GM21825 (cell line): ENCODE measurements around the gene PGM2L1.
"Not testable (repeated sequence)": the region's sequence is repeated elsewhere in the genome, so short reads cannot be mapped to it uniquely, and the experiment has no call there.

ENCODE experiments used
- ATAC-seq: cut with Tn5 transposase; IDR thresholded peaks from one replicate; pipeline ENCODE4 v1.9.1; 2021; ENCODE audit warnings: mild to moderate bottlenecking, moderate library complexity; ENCODE audit not compliant: unreplicated experiment

Gene PGM2L1

DNA sequence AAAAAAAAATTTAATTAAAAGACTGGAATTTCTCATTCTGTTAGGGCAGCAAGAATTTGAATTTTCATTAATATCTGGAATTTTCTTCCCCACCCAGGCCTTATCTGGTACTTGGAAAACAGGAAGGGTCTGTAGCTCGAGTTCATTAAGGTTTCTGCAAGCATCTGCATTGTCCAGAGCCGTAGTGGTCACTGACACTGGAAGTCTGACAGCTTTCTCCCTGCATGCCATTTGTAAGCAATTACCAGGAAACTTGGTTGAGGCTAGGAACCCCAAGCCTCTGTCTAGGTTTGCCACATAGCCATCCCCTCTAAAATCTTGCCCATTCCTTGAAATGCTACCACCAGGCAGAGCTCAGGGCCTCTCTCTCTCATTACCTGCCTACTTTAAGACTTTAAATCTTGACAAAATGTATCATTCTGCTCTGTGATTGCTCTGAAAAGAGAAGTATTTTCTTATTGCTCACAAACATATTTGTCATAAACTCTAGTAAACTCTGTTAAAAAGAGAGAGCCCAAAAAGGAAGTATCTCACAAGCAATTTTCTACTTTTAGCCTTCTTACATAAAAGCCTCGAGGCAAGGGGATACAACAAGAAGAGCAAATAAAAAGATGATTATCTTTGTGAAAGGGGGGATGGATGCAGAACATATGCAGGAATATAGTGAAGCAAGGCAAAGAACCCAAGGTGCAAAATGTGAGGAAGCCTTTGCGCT, 5.5 kb upstream of the PGM2L1 start:
- no peak for ATAC-seq

DNA sequence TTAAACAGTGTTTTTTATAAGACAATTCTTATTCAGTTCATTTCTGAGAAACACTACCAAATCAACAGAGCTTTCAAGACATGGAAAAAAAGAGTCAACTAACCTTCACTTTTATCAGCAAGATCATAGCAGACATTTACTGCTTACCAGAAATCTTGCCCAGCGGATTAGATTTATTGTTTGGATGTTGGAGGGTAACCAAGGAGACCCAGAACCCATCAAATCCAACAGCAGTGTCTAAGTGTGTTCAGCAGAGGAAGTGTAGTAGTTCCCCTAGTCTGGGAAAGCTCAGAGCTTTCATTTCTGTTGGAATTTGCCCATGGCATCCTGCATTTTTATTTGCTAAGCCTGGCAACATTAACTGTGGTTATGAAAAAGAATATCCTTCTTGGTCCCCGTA, 2.4 kb upstream of the PGM2L1 start:
- ATAC-seq: no peak

DNA sequence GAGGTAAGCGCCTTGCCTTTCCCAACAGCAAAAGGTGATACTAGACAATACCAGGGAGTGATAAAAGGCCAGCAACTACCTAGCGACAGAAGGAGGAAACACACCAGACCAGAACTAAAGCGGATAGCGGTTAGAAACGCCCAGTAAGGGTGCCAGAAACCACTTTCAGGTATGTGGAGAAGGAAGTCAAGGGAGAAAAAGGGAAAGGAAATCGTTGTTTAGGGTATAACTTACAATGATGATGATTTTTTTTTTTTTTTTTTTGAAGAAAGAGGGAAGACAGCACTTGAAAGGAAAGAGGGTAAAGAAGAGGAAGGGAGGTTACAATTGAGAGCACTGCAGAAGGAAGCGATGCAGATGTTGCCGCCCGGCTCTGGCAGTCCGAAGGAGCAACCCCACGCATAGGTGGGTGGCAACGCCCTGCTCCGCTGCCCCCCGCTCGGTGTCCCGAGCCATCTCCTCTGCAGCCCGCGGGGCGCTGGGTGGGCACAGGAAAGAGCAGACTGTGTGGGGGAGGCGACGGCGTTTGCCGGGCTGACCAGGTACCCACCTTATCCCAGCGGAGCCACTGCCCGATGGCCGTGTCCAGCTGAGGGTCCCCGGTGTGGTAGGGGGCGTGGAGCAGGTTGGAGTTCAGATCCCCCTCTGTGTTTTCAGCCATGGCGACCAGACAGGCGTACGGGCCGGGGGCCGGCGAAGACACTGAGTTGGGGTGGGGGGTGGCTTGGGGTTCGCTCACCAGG, 561 bp downstream of the PGM2L1 start:
- no peak for ATAC-seq

DNA sequence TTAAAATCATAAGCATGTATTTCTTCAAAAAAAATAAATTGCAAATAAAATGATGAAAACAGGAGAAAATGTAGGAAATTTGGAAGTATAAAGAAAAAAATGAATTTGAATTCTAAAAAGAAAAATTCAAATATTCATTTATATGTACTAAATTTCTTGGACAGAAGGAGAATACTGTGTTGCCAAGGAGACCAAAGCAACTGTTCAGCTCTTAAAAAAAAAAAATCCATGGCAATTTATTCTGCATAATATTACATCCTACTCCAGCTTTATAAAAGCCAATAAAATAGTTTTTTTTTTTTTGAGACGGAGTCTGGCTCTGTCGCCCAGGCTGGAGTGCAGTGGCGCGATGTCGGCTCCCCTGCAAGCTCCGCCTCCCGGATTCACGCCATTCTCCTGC, 6.0 kb downstream of the PGM2L1 start:
- ATAC-seq: no peak

DNA sequence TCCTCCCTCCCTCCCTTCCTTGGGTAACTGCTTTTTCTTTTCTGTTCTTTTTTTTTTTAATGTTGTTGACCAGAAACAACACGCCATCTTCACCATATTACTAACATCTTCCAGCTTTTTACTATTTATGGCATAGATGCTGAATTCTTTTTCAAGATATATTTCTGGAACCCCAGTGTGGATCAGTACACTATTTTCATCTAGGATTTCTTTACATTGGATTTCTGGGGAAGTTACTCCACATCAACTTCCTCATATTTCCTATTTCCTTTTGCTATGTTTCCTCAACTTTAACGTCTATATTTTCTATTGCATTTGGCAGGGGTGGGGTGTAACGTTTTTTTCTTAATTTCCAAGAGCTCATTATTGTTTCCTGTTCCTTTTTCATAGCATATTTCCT, 7.0 kb downstream of the PGM2L1 start:
- no peak for ATAC-seq

DNA sequence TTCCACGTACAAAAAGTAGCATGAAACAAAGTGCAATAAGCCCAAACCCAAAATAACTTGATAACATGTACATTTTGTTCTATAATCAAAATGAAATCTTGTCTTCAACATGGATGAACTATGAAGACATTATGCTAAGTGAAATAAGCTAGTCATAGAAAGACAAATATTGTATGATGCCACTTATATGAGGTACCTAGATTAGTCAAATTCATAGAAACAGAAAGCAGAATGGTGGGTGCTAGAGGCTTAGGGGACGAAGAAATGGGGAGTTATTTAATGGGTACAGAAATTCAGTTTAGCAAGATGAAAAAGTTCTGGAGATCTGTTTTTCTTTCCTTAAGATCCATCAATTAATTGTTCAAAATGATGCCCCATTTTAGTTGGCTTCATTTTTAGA, 7.5 kb downstream of the PGM2L1 start:
- no peak for ATAC-seq

DNA sequence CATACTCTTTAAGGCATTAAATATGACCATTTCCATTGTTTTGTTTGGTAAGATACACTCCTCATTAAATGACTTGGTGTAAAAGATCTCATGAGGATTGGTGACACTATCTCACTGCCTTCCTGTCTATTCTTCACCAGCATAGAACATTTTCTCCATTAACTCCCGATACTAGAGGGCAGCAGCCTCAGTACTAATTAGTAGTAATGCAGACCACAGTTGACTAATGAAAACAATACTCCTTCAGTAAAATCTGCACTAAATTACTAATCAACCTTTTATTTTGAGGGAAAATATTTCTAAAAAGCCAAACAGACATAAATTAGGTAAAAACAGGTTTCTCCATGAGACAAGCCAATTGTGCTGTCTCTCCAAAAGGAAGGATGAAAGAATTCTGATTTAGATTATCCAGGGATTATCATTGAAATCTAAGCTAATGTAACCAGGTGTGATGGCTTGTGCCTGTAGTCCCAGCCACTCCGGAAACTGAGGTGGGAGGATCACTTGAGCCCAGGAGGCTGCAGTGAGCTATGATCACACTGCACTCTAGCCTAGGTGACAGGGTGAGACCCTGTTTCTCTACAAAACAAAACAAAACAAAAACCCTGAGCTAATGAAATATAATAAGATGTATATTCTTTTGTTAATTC, 9.4 kb downstream of the PGM2L1 start:
- ATAC-seq: no peak

DNA sequence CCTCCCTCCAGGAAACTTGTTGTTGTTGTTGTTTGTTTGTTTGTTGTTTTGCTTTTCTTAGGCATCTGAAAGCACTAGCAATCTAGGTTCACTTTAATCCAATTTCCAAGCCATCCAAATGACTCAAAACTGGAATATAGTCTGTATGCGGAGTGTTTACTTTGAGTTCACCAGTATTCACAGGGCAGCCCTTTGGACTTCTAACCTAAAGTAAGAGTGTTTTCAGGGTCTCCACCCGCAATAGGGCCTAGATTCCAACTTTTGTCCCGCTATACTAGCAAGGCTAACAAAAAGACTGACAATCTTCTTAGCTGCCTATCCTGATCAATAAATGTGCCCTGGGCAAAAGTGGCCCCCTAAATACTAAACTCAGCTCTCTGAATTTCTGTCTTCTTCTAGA, 13.6 kb downstream of the PGM2L1 start:
- ATAC-seq: no peak

DNA sequence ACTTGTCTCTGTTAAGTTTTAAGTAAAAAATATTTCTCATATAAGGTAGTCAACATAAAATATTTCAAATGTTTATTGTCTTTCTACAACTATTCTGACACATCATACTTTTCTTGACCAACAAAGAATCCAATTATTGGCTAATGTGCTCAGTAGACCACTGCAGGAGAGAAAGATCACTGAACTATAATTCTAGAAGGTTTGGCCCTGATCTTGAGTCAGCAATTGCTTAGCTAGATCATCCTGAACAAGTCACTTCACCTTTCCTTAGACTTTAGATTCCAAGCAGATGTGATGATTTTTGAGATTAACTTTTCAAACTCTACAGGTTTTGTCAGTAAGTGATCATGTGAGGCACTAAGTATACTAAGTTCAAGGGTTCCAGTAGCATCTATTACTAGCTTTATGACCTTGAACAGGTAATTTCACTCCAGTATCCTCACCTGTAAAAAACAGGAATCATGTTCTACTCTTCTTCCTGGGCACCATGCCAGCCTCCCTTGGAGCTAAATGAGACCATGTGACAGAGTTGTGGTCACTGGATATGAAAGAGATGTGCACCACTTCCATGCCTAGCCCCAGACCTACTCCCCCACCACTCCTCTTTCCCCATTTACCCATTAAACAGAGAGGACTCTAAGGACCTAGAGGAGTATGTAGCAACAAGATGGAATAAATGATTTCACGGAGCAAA, 17.3 kb downstream of the PGM2L1 start:
- no peak for ATAC-seq

DNA sequence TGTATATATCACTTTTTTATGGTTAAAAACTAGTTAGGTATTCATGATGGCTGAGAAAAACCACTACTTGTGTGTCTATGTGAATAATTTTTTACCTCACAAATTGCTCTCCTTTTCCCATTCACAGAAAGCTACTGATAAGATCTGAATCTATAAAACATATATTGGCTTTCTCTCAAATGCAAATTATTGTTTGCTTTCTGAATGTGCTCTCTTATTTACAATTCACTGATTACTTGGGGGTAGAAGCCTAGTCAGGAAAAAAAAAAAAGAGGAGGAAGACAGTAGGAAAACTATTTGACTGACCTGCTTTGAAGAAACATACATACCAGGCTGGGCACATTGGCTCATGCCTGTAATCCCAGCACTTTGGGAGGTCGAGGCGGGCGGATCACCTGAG, 20.5 kb downstream of the PGM2L1 start:
- no peak for ATAC-seq

DNA sequence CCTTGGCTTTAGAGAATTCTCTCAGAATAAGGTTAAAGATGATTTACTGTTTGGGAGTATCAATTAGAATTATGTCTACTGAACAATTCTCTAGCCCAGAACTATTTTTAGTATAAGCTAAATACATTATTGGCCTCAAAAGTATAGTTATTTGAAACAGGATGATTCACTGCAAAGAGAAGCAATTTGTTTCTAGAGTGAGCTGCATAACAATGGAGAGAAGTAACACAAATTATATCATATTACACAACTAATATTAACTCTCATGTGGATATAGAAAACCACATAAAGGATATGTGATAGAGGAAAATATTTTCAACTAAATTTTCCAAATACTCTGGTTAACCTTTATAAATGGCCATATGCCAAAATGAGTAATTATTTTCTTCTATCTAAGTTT, 24.9 kb downstream of the PGM2L1 start:
- no peak for ATAC-seq

DNA sequence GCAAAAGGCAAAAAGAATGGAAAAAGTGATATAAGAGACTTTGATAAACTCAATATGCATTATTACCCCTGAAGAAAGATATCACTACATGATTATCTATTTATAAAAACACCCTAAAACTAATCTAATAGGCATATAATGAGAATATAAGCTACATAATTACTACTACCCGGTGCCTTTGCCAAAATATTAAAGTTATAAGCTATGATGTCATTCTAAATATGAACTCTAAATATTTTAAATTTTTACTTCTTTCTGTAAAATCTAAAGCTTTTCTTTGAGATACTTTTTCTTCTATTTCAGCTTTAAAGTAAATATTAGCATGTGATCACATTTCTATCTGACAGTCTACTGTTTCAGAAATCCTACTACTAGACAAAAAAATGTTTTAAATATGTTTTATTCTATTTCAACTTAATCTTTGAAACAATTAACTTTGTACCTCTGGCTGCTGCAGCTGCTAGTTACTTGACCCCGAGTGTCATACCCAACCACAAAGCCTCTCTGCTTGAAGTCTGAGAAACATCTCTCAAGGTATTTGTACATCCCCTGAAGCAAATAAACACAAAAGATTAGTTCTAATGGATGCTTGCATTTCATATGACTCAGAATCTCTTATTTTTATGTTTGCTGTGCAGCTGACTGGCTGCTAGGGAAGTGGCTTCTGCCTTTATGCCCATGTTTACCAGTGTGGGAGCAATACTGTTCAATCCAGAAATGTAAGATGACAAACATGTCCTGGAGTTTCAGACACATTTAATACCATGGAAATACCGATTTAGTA, 26.8 kb downstream of the PGM2L1 start:
- ATAC-seq: no peak

DNA sequence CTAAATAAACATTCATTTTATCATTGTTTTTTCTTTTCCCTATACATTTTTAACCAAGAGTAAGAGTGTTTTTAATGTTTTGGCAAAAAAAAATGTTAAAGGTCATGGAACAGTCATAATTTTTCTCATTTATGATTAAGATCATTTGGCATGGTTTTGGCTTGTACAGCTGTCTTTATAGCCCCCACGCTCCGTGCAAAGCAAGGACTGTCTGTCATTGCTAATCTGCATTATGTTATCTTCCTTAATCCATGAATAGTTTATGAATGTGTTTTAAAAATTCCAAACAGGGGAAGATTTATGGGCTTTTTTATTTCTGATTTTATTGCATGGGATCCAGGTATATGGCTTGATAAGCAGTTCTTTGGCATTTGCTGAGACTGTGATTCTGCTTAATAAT, 28.1 kb downstream of the PGM2L1 start:
- no peak for ATAC-seq

DNA sequence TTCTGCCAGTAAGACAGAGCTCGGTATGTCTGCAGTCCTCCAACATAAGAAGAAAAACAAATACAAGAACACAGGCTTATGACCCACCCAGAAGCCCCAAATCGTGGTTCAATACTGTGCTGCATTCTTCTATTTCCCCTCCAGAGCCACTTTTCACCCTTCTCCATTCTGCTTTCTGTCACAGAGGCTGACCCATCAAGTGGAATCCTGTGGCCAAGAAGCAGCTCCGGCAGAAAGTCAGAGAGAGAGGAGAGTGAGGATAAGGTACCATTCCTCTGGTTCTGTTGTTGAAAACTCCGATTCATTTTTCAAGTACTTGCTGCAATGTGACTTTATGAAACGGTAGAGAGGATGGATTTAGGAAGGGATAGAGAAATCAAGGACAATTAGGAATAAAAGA, 30.4 kb downstream of the PGM2L1 start:
- no peak for ATAC-seq

DNA sequence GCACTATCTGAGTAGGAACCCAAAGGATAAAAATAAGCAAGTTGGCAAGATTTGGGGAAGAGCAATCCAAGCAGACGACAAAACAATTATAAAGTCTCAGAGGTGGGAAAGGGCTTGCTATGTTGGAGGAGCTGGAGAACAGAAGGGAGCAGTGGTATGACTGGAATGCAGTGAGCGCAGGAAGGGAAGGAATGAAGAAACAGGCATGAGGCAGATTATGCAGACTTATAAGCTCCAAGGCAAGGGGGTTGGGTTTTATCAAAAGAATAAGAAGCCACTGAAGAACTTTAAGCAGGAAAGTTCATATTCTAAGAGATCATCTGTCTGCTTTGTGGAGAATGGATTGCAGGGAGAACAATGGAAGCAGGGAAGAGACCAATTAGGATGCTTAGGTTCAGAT, 31.7 kb downstream of the PGM2L1 start:
- ATAC-seq: no peak

DNA sequence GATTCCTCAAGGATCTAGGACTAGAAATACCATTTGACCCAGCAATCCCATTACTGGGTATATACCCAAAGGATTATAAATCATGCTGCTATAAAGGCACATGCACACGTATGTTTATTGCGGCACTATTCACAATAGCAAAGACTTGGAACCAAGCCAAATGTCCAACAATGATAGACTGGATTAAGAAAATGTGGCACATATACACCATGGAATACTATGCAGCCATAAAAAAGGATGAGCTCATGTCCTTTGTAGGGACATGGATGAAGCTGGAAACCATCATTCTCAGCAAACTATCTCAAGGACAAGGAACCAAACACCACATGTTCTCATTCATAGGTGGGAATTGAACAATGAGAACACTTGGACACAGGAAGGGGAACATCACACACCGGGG, 32.4 kb downstream of the PGM2L1 start:
- not testable (repeated sequence) for ATAC-seq

DNA sequence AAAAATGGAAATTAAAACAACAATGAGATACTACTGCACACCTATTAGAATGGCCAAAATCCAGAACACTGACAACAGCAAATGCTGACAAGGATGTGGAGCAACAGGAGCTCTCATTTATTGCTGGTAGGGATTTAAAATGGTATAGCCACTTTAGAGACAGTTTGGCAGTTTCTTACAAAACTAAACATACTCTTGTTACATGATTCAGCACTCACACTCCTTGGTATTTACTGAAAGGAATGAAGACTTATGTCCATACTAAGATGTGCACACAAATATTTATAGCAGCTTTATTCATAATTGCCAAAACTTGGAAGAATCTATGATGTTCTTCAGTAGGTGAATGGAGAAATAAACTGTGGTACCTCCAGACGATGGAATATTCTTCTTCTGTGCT, 40.8 kb downstream of the PGM2L1 start:
- no peak for ATAC-seq

DNA sequence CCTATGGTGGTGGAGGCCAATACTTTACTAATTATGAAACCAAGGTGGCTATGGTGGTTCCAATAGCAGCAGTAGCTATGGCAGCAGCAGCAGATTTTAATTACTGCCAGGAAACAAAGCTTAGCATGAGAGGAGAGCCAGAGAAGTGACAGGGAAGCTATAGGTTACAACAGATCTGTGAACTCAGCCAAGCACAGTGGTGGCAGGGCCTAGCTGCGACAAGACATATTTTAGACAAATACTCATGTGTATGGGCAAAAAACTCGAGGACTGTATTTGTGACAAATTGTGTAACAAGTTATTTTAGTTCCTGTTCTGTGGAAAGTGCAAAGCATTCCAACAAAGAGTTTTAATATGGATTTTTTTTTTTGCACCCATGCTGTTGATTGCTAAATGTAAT, 42.6 kb downstream of the PGM2L1 start:
- no peak for ATAC-seq

DNA sequence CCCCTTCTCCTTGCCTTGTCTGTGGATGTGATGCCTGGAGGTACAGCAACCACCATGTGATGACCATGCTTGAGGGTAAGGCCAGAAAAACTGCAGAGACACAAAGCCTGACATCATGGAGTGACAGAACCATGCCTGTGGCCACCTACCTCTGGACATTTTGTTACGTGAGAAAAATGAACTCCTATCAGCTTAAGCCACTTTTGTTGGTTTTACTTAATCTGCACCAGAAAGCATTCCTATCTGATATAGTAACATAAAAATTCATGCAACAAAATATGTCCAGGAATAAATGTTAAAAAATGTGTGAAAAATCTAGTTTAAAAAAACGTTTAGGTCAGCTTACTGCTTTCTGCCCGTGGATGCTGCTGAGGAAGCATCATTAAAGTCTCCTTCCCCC, 44.2 kb downstream of the PGM2L1 start:
- ATAC-seq: no peak

DNA sequence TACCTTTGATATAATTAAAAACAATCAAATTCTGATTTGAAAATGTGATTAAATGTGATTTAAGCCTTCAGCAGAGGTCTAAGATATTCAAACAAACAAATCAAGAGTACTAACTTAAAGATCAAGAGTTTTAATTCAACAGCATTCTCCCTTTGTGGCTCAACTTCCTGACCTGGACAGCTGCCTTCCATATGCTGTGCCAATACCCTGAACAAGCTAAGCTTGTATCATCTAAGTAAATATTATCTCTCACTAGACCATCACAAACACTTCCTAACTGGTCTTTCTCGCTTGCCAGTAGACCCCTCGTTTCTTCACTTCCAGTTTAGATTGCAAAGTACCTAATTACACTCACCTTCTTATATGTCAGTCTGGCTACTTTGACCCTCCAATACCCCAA, 50.9 kb downstream of the PGM2L1 start:
- no peak for ATAC-seq

DNA sequence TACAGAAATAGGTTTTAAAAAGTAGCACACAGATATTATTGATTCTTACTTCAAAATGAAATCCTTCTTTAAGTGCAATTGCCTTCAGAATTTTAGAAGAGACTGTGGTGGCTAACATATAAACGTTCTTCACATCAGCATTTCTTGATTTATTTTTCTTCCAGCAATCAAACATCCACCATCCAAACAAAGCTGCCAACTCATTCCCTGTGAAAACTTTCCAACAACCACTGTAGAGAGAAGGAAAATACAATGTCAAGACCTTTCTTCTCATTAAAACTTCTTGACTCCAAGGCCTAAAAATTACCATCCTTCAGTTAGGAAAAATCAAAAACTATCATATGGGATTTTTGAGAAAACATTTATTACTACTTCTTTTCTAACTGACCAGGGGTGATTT, 52.8 kb downstream of the PGM2L1 start:
- no peak for ATAC-seq
